ENCODE data around the gene ARID2.

ARID2 gene

GRCh38 chr12:45918818-45919217, 189.3 kb downstream of the ARID2 start:
- DNase-seq (ENCODE audit: low spot score) (no peak), FAIRE-seq (no peak)

- FAIRE-seq (no peak), DNase-seq (ENCODE audit: low spot score) (no peak)
Observed at GRCh38 chr12:45928309-45928708, 198.8 kb downstream of the ARID2 start.

GRCh38 chr12:45930369-45930768, 200.9 kb downstream of the ARID2 start:
- no peak for DNase-seq (ENCODE audit: low spot score)
- FAIRE-seq, result no peak

GRCh38 chr12:45933504-45933903, 204.0 kb downstream of the ARID2 start:
- no peak for DNase-seq (ENCODE audit: low spot score)
- FAIRE-seq, result no peak

GRCh38 chr12:45934956-45935355, 205.4 kb downstream of the ARID2 start:
- FAIRE-seq (no peak), DNase-seq (ENCODE audit: low spot score) (no peak)

- DNase-seq (ENCODE audit: low spot score), result no peak
- FAIRE-seq, result no peak
Observed at GRCh38 chr12:45938566-45938965, 209.1 kb downstream of the ARID2 start.

- no peak for FAIRE-seq
Observed at GRCh38 chr12:45939759-45940158, 210.3 kb downstream of the ARID2 start.

GRCh38 chr12:45944771-45945170, 215.3 kb downstream of the ARID2 start:
- DNase-seq (ENCODE audit: low spot score), result no peak
- no peak for FAIRE-seq

More at GRCh38 chr12:45939759-45940158, 210.3 kb downstream of the ARID2 start:
- no peak for DNase-seq (ENCODE audit: low spot score)

GRCh38 chr12:45946435-45946834, 216.9 kb downstream of the ARID2 start:
- no peak for DNase-seq (ENCODE audit: low spot score)
- FAIRE-seq, result no peak

- FAIRE-seq, result no peak
Observed at GRCh38 chr12:45948546-45948945, 219.0 kb downstream of the ARID2 start.

More at GRCh38 chr12:45948546-45948945, 219.0 kb downstream of the ARID2 start:
- DNase-seq (ENCODE audit: low spot score), result no peak
